Mesendoderm (in vitro differentiated cells): ENCODE data around the gene ANKRD13B.
A peak's percentile ranks its signal among the peaks of the same experiment; 100 is the strongest.

Source experiments
- DNase-seq: peaks from one replicate; pipeline ENCODE4 v3.0.0; 2013
- H2AK5ac ChIP-seq: 2 replicates; pipeline ENCODE4 v1.6.1; 2013; ENCODE audit warnings: low read length, inconsistent platforms
- H2BK120ac ChIP-seq: 2 replicates; pipeline ENCODE4 v1.6.1; 2013; ENCODE audit warnings: low read depth, mild to moderate bottlenecking, low read length, moderate library complexity, mixed read lengths
- H2BK15ac ChIP-seq: replicated peaks from 2 replicates; pipeline ENCODE4 v1.6.1; 2013; ENCODE audit warnings: low read depth, mild to moderate bottlenecking, moderate library complexity
- H2BK5ac ChIP-seq: 2 replicates; pipeline ENCODE4 v1.6.1; 2013; ENCODE audit warnings: low read length, inconsistent platforms
- H3K18ac ChIP-seq: 2 replicates; pipeline ENCODE4 v1.6.1; 2013; ENCODE audit warnings: mild to moderate bottlenecking, low read length, mixed read lengths
- H3K23ac ChIP-seq: one replicate; pipeline ENCODE4 v1.6.1; 2013; ENCODE audit warnings: low read length
- H3K27ac ChIP-seq: 2 replicates; pipeline ENCODE4 v1.5.1; 2013; ENCODE audit warnings: low read depth, mild to moderate bottlenecking, inconsistent platforms, low read length, moderate library complexity
- H3K27me3 ChIP-seq: 2 replicates; pipeline ENCODE4 v1.6.1; 2013; ENCODE audit warnings: low read length, control low read depth, mild to moderate bottlenecking, inconsistent platforms; ENCODE audit not compliant: insufficient read depth, poor library complexity
- H3K36me3 ChIP-seq: 2 replicates; pipeline ENCODE4 v1.6.1; 2013; ENCODE audit warnings: low read length, inconsistent platforms; ENCODE audit not compliant: control insufficient read depth, insufficient read depth
- H3K4ac ChIP-seq: one replicate; pipeline ENCODE4 v1.6.1; 2013; ENCODE audit warnings: low read depth, mild to moderate bottlenecking, low read length, moderate library complexity
- H3K4me1 ChIP-seq: 2 replicates; pipeline ENCODE4 v1.6.1; 2013; ENCODE audit warnings: low read depth, low read length, inconsistent platforms; ENCODE audit not compliant: control insufficient read depth
- H3K4me2 ChIP-seq: 2 replicates; pipeline ENCODE4 v1.6.1; 2013; ENCODE audit warnings: low read length
- H3K4me3 ChIP-seq: 2 replicates; pipeline ENCODE4 v1.5.1; 2013; ENCODE audit warnings: mild to moderate bottlenecking, low read length
- H3K56ac ChIP-seq: one replicate; pipeline ENCODE4 v1.6.1; 2013; ENCODE audit warnings: low read length
- H3K79me1 ChIP-seq: 2 replicates; pipeline ENCODE4 v1.6.1; 2013; ENCODE audit warnings: low read length, inconsistent platforms
- H3K79me2 ChIP-seq: 2 replicates; pipeline ENCODE4 v1.6.1; 2013; ENCODE audit warnings: mild to moderate bottlenecking, low read length; ENCODE audit not compliant: control insufficient read depth, insufficient read depth
- H3K9ac ChIP-seq: 2 replicates; pipeline ENCODE4 v1.6.1; 2013; ENCODE audit warnings: low read length, inconsistent platforms
- H4K5ac ChIP-seq: one replicate; pipeline ENCODE4 v1.6.1; 2013; ENCODE audit warnings: low read length
- H4K8ac ChIP-seq: one replicate; pipeline ENCODE4 v1.6.1; 2013; ENCODE audit warnings: low read depth, mild to moderate bottlenecking, control low read depth, low read length, moderate library complexity
- WGBS: extraction: QIAGEN DNeasy Blood & Tissue Kit; methylation state at CpG from one replicate; pipeline ENCODE4 v1.1.7; 2013; ENCODE audit warnings: low lambda C conversion rate, missing lambda C conversion rate; ENCODE audit not compliant: insufficient coverage; ENCODE audit errors: extremely low coverage; 5-methylcytosine and 5-hydroxymethylcytosine counted together

ANKRD13B gene

GRCh38 chr17:29583324-29584248 is 9.3 kb upstream of the ANKRD13B start:
- Histone ChIP-seq H3K4me1 (peaks cover 10% of the 10 kb centered on the region), H3K9ac (no peak overlapping the region), H3K36me3 (no peaks in the 10 kb centered on the region), H3K27ac (no peak overlapping the region), H3K27me3 (no peaks in the 10 kb centered on the region), H2BK15ac (no peak overlapping the region), H2BK5ac (no peak overlapping the region), H3K23ac (no peak overlapping the region), H3K56ac (no peak overlapping the region), H2BK120ac (no peak overlapping the region), H3K18ac (no peak overlapping the region), H2AK5ac (no peak overlapping the region), H3K4me3 (no peak overlapping the region), H4K5ac (no peak overlapping the region), H3K4me2 (no peak overlapping the region), H4K8ac (no peak overlapping the region), H3K79me1 (peaks cover 17% of the 10 kb centered on the region), H3K79me2 (peaks cover 19% of the 10 kb centered on the region), H3K4ac (no peak overlapping the region)
- no peak for DNase-seq
- WGBS: no CpG with 5 or more reads among the region's 16 CpGs

GRCh38 chr17:29584452-29585079 is 8.4 kb upstream of the ANKRD13B start:
- Histone ChIP-seq H3K56ac (no peak overlapping the region), H3K27ac (no peak overlapping the region), H3K79me1 (peaks cover 17% of the 10 kb centered on the region), H2BK120ac (no peak overlapping the region), H3K9ac (peak overlapping the region; percentile 4), H3K4me3 (no peak overlapping the region), H3K4me1 (peaks cover 10% of the 10 kb centered on the region), H3K27me3 (no peaks in the 10 kb centered on the region), H3K23ac (no peak overlapping the region), H3K79me2 (peaks cover 19% of the 10 kb centered on the region), H4K8ac (no peak overlapping the region), H3K4me2 (no peak overlapping the region), H2BK15ac (no peak overlapping the region), H4K5ac (no peak overlapping the region), H2AK5ac (no peak overlapping the region), H3K18ac (no peak overlapping the region), H2BK5ac (no peak overlapping the region), H3K4ac (no peak overlapping the region), H3K36me3 (no peaks in the 10 kb centered on the region)
- DNase-seq: no peak
- WGBS: no CpG with 5 or more reads among the region's 12 CpGs

- Histone ChIP-seq H3K23ac (no peak overlapping the region), H3K27ac (no peak overlapping the region), H3K4me1 (peaks cover 11% of the 10 kb centered on the region), H2BK120ac (no peak overlapping the region), H3K79me1 (peaks cover 17% of the 10 kb centered on the region), H3K18ac (no peak overlapping the region), H3K4me2 (no peak overlapping the region), H3K4ac (no peak overlapping the region), H3K79me2 (peaks cover 19% of the 10 kb centered on the region), H2AK5ac (peak overlapping the region; percentile 87), H2BK15ac (no peak overlapping the region), H3K9ac (no peak overlapping the region), H3K36me3 (no peaks in the 10 kb centered on the region), H4K8ac (no peak overlapping the region), H3K56ac (peak overlapping the region; percentile 68), H2BK5ac (no peak overlapping the region), H3K27me3 (no peaks in the 10 kb centered on the region), H4K5ac (no peak overlapping the region), H3K4me3 (no peak overlapping the region)
- WGBS: no CpG with 5 or more reads among the region's 8 CpGs
- DNase-seq: no peak
These were observed 7.7 kb upstream of the ANKRD13B start for GRCh38 chr17:29585080-29585751.

GRCh38 chr17:29586676-29587469 is 6.1 kb upstream of the ANKRD13B start:
- no CpG with 5 or more reads among the region's 9 CpGs for WGBS
- peaks cover 17% of the 10 kb centered on the region for H3K79me1 ChIP-seq
- H3K4me2 ChIP-seq: no peak overlapping the region
- H3K4ac ChIP-seq: no peak overlapping the region
- H3K18ac ChIP-seq: no peak overlapping the region
- H3K79me2 ChIP-seq: peaks cover 19% of the 10 kb centered on the region
- H3K27ac ChIP-seq: no peak overlapping the region
- H3K27me3 ChIP-seq: no peaks in the 10 kb centered on the region
- H3K23ac ChIP-seq: no peak overlapping the region
- no peak overlapping the region for H4K5ac ChIP-seq
- H3K9ac ChIP-seq: no peak overlapping the region
- no peak overlapping the region for H2BK5ac ChIP-seq
- H4K8ac ChIP-seq: no peak overlapping the region
- no peaks in the 10 kb centered on the region for H3K36me3 ChIP-seq
- H2AK5ac ChIP-seq: no peak overlapping the region
- no peak overlapping the region for H2BK120ac ChIP-seq
- H3K4me1 ChIP-seq: peaks cover 11% of the 10 kb centered on the region
- DNase-seq: no peak
- H2BK15ac ChIP-seq: no peak overlapping the region
- H3K56ac ChIP-seq: no peak overlapping the region
- H3K4me3 ChIP-seq: no peak overlapping the region

- H4K8ac ChIP-seq: no peak overlapping the region
- H3K4me1 ChIP-seq: peaks cover 11% of the 10 kb centered on the region
- H3K4me3 ChIP-seq: no peak overlapping the region
- no peak overlapping the region for H2BK15ac ChIP-seq
- no peak overlapping the region for H4K5ac ChIP-seq
- WGBS: no CpG with 5 or more reads among the region's 6 CpGs
- no peak overlapping the region for H2BK120ac ChIP-seq
- peaks cover 17% of the 10 kb centered on the region for H3K79me1 ChIP-seq
- no peak overlapping the region for H3K18ac ChIP-seq
- no peak for DNase-seq
- no peak overlapping the region for H3K23ac ChIP-seq
- H3K4me2 ChIP-seq: no peak overlapping the region
- H3K4ac ChIP-seq: no peak overlapping the region
- H3K79me2 ChIP-seq: peaks cover 19% of the 10 kb centered on the region
- no peak overlapping the region for H2AK5ac ChIP-seq
- H2BK5ac ChIP-seq: no peak overlapping the region
- H3K27me3 ChIP-seq: no peaks in the 10 kb centered on the region
- no peaks in the 10 kb centered on the region for H3K36me3 ChIP-seq
- H3K56ac ChIP-seq: no peak overlapping the region
- H3K27ac ChIP-seq: no peak overlapping the region
- no peak overlapping the region for H3K9ac ChIP-seq
These were observed 5.3 kb upstream of the ANKRD13B start for GRCh38 chr17:29587591-29587990.
